OCI-LY1 (cell line): ENCODE results near the gene TNS3.

Experiments
- H2AFZ ChIP-seq: fragments of 200-600 bp; sonication (generic), shearing (Covaris generic); 2 replicates; pipeline ENCODE4 v1.6.0; 2014; ENCODE audit warnings: antibody characterized with exemption, mild to moderate bottlenecking, low read length
- H3F3A ChIP-seq: fragments of 200-600 bp; sonication (generic), shearing (Covaris generic); 2 replicates; pipeline ENCODE4 v1.6.0; 2014; ENCODE audit warnings: mild to moderate bottlenecking, antibody characterized with exemption, low read length, moderate library complexity; ENCODE audit not compliant: insufficient read depth
- H3K27ac ChIP-seq: fragments of 200-600 bp; sonication (generic); 2 replicates; pipeline ENCODE4 v1.5.1; 2014; ENCODE audit warnings: low read length, mixed run types, mild to moderate bottlenecking, low read depth; ENCODE audit not compliant: poor library complexity, severe bottlenecking
- H3K27me3 ChIP-seq: fragments of 200-600 bp; sonication (generic); 2 replicates; pipeline ENCODE4 v1.6.0; 2014; ENCODE audit warnings: antibody characterized with exemption, mild to moderate bottlenecking, low read length, moderate library complexity; ENCODE audit not compliant: insufficient read depth
- H3K36me3 ChIP-seq: fragments of 200-600 bp; sonication (generic); 2 replicates; pipeline ENCODE4 v1.6.1; 2014; ENCODE audit warnings: mild to moderate bottlenecking, antibody characterized with exemption, low read length, moderate library complexity, mixed read lengths; ENCODE audit not compliant: insufficient read depth
- H3K4me1 ChIP-seq: fragments of 200-600 bp; sonication (generic); 2 replicates; pipeline ENCODE4 v1.5.1; 2014; ENCODE audit warnings: mild to moderate bottlenecking, low read length, moderate library complexity; ENCODE audit not compliant: insufficient read depth, severe bottlenecking
- H3K4me2 ChIP-seq: fragments of 200-600 bp; sonication (generic), shearing (Covaris generic); 2 replicates; pipeline ENCODE4 v1.6.1; 2014; ENCODE audit warnings: low read length
- H3K4me3 ChIP-seq: fragments of 200-600 bp; sonication (generic); 2 replicates; pipeline ENCODE4 v1.5.1; 2014; ENCODE audit warnings: low read length, low read depth, mild to moderate bottlenecking, mixed read lengths; ENCODE audit not compliant: poor library complexity, severe bottlenecking
- H3K79me2 ChIP-seq: fragments of 200-600 bp; shearing (Covaris generic); 2 replicates; pipeline ENCODE4 v1.6.1; 2016; ENCODE audit warnings: mixed run types, low read length, mixed read lengths; ENCODE audit not compliant: insufficient read depth
- H3K9ac ChIP-seq: fragments of 200-600 bp; sonication (generic), shearing (Covaris generic); 2 replicates; pipeline ENCODE4 v1.6.1; 2014; ENCODE audit warnings: mild to moderate bottlenecking, low read length, mixed read lengths
- H3K9me2 ChIP-seq: fragments of 200-600 bp; sonication (generic), shearing (Covaris generic); 2 replicates; pipeline ENCODE4 v1.6.1; 2014; ENCODE audit warnings: low read depth, mild to moderate bottlenecking, low read length, mixed read lengths
- H3K9me3 ChIP-seq: fragments of 200-600 bp; shearing (Covaris generic); 2 replicates; pipeline ENCODE4 v1.6.1; 2014; ENCODE audit warnings: low read length, mixed read lengths
- H4K20me1 ChIP-seq: fragments of 200-600 bp; sonication (generic), shearing (Covaris generic); 2 replicates; pipeline ENCODE4 v1.6.0; 2016; ENCODE audit warnings: mild to moderate bottlenecking, low read length; ENCODE audit not compliant: insufficient read depth
- CTCF ChIP-seq: fragments of 200-600 bp; sonication (generic), shearing (Covaris generic); IDR thresholded peaks from 2 replicates; pipeline ENCODE4 v1.5.1; 2017; ENCODE audit warnings: mild to moderate bottlenecking, antibody characterized with exemption, low read length, moderate library complexity, mixed read lengths
- EZH2 ChIP-seq: fragments of 200-600 bp; sonication (generic), shearing (Covaris generic); IDR thresholded peaks from 2 replicates; pipeline ENCODE4 v1.8.0; 2017; ENCODE audit warnings: borderline replicate concordance, mixed run types, mild to moderate bottlenecking, antibody characterized with exemption, low read length, moderate library complexity, mixed read lengths

Gene TNS3

GRCh38 chr7:47473499-47474210 is 108.3 kb downstream of the TNS3 start:
- Histone ChIP-seq H2AFZ (no peak overlapping the region), H3F3A (0 out of 2 replicates have a peak, but pooled peaks cover 3% of the 10 kb centered on the region), H4K20me1 (no peaks in the 10 kb centered on the region), H3K4me1 (peaks cover 65% of the 10 kb centered on the region), H3K9ac (no peak overlapping the region; the same call in 1 of the 2 replicates), H3K9me3 (no peaks in the 10 kb centered on the region), H3K79me2 (peaks cover 22% of the 10 kb centered on the region), H3K4me2 (peak overlapping the region; percentile 45; the same call in 1 of the 2 replicates), H3K36me3 (peaks cover 61% of the 10 kb centered on the region), H3K4me3 (no peak overlapping the region), H3K9me2 (no peaks in the 10 kb centered on the region), H3K27me3 (no peaks in the 10 kb centered on the region), H3K27ac (peak overlapping the region; percentile 79)
- TF ChIP-seq CTCF (no peak), EZH2 (no peak)

- H2AFZ ChIP-seq, result no peak overlapping the region
- H4K20me1 ChIP-seq, result no peaks in the 10 kb centered on the region
- peak overlapping the region; percentile 45; the same call in 1 of the 2 replicates for H3K4me2 ChIP-seq
- no peak for TF ChIP-seq EZH2
- peaks cover 12% of the 10 kb centered on the region; the same call in 1 of the 2 replicates for H3K79me2 ChIP-seq
- H3K36me3 ChIP-seq, result peaks cover 67% of the 10 kb centered on the region
- H3K27me3 ChIP-seq, result no peaks in the 10 kb centered on the region
- H3K4me1 ChIP-seq, result peaks cover 54% of the 10 kb centered on the region
- H3K9me2 ChIP-seq, result no peaks in the 10 kb centered on the region
- no peak overlapping the region for H3K4me3 ChIP-seq
- no peak overlapping the region; the same call in 1 of the 2 replicates for H3K9ac ChIP-seq
- H3K9me3 ChIP-seq, result no peaks in the 10 kb centered on the region
- H3F3A ChIP-seq, result 0 out of 2 replicates have a peak, but pooled peaks cover 3% of the 10 kb centered on the region
- peak overlapping the region; percentile 79 for H3K27ac ChIP-seq
These were observed 109.3 kb downstream of the TNS3 start for GRCh38 chr7:47472444-47473157.

- Histone ChIP-seq H3K36me3 (peaks cover 75% of the 10 kb centered on the region), H3K4me1 (peaks cover 47% of the 10 kb centered on the region), H2AFZ (no peak overlapping the region), H3F3A (0 out of 2 replicates have a peak, but pooled peaks cover 3% of the 10 kb centered on the region), H3K27ac (peak overlapping the region; percentile 79), H3K9me3 (no peaks in the 10 kb centered on the region), H3K27me3 (no peaks in the 10 kb centered on the region), H4K20me1 (no peaks in the 10 kb centered on the region), H3K79me2 (peaks cover 11% of the 10 kb centered on the region; the same call in 1 of the 2 replicates), H3K9ac (no peak overlapping the region), H3K4me2 (no peak overlapping the region), H3K4me3 (no peak overlapping the region), H3K9me2 (no peaks in the 10 kb centered on the region)
- TF ChIP-seq CTCF, result no peak
- TF ChIP-seq EZH2, result no peak
These were observed 110.1 kb downstream of the TNS3 start for GRCh38 chr7:47471831-47472230.
